RWPE1 (cell line): ENCODE measurements around the gene PRR5L.
A peak's percentile ranks its signal among the peaks of the same experiment; 100 is the strongest.

Source experiments
- CTCF ChIA-PET: fragments of 350-600 bp; sonication (Branson Sonifier 250); formaldehyde crosslinking; extraction: SDS; loops from one replicate; lab custom pipeline; 2021; lab: Yijun Ruan, JAX
- POLR2A ChIA-PET: fragments of 400-600 bp; formaldehyde crosslinking; extraction: SDS; loops from one replicate; lab custom pipeline; 2020; ENCODE audit warnings: antibody characterized with exemption; ENCODE audit not compliant: low non-redundant PET; lab: Yijun Ruan, JAX
- DNase-seq: peaks from one replicate; pipeline ENCODE4 v3.0.0; 2012; ENCODE audit warnings: low spot score
- H3K27ac ChIP-seq: fragments of 450-650 bp; 2 replicates; pipeline ENCODE4 v1.5.1; 2017
- TF ChIP-seq, protein P1 (sequence below): fragments of 450-650 bp; conservative IDR thresholded peaks from 2 replicates; pipeline ENCODE4 v1.5.1; 2017; ENCODE audit warnings: low read depth, mild to moderate bottlenecking

PRR5L gene

DNA sequence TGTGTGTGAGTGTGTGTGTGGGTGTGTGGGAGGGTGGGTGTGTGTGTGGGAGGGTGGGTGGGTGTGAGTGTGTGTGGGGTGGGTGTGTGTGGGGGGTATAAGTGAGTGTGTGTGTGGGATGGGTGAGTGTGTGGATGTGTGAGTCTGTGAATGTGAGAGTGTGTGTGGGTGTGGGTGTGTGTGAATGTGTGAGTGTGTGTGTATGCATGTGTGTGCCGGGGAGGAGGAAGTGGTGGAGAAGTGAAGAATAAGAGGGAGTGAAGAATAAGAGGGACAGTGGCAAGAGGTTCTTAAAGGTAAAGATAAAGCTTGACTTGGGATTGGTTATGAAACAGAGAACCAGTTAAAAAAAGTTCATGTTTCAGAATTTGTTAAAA, 54.0 kb downstream of the PRR5L start:
- CTCF ChIA-PET, result no interaction called here
- DNase-seq, result no peak
- POLR2A ChIA-PET, result no interaction called here
- H3K27ac ChIP-seq, result no peak overlapping the region
- TF ChIP-seq, protein P1, sequence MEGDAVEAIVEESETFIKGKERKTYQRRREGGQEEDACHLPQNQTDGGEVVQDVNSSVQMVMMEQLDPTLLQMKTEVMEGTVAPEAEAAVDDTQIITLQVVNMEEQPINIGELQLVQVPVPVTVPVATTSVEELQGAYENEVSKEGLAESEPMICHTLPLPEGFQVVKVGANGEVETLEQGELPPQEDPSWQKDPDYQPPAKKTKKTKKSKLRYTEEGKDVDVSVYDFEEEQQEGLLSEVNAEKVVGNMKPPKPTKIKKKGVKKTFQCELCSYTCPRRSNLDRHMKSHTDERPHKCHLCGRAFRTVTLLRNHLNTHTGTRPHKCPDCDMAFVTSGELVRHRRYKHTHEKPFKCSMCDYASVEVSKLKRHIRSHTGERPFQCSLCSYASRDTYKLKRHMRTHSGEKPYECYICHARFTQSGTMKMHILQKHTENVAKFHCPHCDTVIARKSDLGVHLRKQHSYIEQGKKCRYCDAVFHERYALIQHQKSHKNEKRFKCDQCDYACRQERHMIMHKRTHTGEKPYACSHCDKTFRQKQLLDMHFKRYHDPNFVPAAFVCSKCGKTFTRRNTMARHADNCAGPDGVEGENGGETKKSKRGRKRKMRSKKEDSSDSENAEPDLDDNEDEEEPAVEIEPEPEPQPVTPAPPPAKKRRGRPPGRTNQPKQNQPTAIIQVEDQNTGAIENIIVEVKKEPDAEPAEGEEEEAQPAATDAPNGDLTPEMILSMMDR, result no peak

DNA sequence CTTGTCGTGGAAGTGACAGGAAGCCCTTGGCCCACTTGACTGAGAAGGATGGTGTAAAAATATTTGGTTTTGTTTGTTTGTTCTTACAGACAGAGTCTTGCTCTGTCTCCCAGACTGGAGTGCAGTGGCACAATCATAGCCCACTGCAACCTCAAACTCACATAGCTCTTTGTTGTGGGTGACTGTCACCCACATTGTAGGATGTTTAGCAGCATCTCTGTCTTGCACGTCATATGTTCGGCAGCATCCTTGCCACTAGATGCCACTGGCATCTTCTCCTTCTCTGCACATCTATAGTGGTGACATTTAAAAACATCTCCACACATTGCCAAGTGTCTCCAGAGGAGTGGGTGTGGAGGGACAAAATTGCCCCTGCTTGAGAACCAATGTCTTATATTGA, 56.8 kb downstream of the PRR5L start:
- DNase-seq, result no peak
- CTCF ChIA-PET, result no interaction called here
- POLR2A ChIA-PET, result no interaction called here
- TF ChIP-seq, protein P1, result no peak
- H3K27ac ChIP-seq, result no peak overlapping the region

DNA sequence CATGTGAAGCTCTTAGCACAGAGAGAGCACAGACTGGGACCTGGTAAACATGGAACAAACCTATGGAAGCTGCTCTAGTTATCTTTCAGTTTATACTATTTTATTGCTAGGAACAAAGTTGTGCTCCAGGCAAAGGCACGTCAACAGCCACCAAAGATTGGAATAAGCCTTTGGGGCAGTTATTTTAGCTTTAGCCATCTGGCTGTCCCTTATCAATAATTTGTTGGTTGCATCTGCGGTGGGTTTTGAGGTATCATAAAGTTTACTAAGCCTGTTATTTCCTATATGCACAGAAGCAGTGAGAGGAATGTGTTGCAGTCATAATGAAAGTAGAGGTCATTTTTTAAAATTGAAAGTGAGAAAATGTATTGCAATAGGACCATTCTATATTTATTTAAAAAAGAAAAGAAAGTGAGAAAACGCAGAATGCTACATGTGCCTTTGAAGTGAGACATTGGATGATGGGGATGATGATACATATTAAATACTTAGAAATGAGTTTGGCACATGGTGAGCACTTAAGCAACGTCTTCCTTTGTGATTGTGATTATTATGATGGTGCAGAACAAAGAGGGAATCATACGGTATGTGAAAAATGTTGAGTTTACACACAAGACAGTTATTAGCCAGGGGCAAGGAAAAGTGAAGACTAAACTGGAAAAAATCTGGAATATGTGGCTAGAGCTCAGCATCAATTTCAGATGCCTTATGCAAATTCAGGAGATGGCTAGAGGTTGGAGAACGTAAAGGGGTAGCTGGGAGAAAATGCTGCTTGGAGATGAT, 58.3 kb downstream of the PRR5L start:
- DNase-seq, result peak; percentile 57
- TF ChIP-seq, protein P1, result no peak
- ChIA-PET POLR2A (no interaction called here), CTCF (no interaction called here)
- no peak overlapping the region for H3K27ac ChIP-seq

DNA sequence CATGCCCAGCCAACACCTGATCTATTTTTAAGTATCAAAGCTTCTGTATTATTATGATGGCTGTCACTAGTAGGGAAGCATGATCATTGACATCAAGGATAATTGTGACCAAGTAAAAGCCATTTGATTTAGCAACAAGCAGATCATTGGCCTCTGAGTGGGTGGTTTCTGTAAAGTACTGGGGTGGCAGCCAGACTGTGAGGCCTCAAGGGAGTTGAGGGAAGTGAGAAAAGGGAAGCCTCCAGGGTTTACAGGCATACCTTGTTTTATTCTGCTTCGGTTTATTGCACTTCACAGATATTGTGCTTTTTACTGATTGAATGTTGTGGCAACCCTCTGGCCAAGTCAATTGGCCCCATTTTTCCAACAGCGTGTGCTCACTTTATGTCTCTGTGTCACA, 60.1 kb downstream of the PRR5L start:
- ChIA-PET POLR2A (no interaction called here), CTCF (no interaction called here)
- H3K27ac ChIP-seq, result no peak overlapping the region

DNA sequence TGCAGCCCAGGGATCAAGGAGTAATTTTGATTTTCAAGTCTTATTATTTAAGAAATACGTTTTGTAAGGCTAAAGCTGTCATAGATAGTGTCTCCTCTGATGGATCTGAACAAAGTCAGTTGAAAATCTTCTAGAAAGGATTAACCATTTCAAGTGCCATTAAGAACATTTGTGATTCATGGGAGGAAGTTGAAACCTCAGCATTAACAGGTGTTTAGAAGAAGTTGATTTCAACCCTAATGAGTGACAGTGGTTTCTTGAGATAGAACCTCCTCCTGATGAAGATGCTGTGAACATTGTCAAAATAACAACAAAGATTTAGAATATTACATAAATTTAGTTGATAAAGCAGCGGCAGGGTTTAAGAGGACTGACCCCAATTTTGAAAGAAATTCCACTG, 61.7 kb downstream of the PRR5L start:
- CTCF ChIA-PET, result no interaction called here
- POLR2A ChIA-PET, result no interaction called here
- no peak overlapping the region for H3K27ac ChIP-seq
- TF ChIP-seq, protein P1, result no peak
- no peak for DNase-seq

More for the DNA sequence above, 60.1 kb downstream of the PRR5L start:
- TF ChIP-seq, protein P1, result no peak
- DNase-seq, result no peak

DNA sequence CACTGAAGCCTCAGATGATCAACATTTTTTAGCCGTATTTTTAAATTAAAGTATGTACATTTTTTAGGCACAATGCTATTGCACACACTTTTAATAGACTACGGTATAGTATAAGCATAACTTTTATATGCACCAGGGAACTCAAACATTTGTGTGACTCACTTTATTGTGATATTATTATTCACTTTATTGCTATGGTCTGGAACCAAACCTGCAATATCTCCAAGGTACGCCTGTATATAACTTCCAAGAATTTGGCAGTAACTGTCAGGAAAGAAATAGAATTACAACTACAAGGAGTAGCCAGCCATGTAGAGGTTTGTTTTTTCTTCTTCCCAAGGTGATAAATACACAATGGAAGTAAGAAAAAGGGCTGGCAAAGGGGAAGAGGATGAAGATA, 62.3 kb downstream of the PRR5L start:
- TF ChIP-seq, protein P1, result no peak
- POLR2A ChIA-PET, result no interaction called here
- CTCF ChIA-PET, result no interaction called here

More for the DNA sequence above, 62.3 kb downstream of the PRR5L start:
- no peak for DNase-seq
- no peak overlapping the region for H3K27ac ChIP-seq
